NT2/D1 (cell line): ENCODE measurements around the gene TTR.

Experiments used
- DNase-seq: peaks from one replicate; pipeline ENCODE4 v3.0.0-alpha.2; 2011; ENCODE audit warnings: low read depth, low spot score
- H3K27me3 ChIP-seq: 2 replicates; pipeline ENCODE4 v1.6.0; 2011; ENCODE audit warnings: mild to moderate bottlenecking; ENCODE audit not compliant: insufficient read length, insufficient read depth
- H3K36me3 ChIP-seq: 2 replicates; pipeline ENCODE4 v1.6.1; 2011; ENCODE audit warnings: mild to moderate bottlenecking, low read length, mixed read lengths; ENCODE audit not compliant: insufficient read depth, insufficient read length
- H3K4me1 ChIP-seq: 2 replicates; pipeline ENCODE4 v1.5.1; 2011; ENCODE audit not compliant: insufficient read depth, insufficient read length
- H3K4me3 ChIP-seq: 2 replicates; pipeline ENCODE4 v1.5.1; 2011; ENCODE audit warnings: low read depth; ENCODE audit not compliant: insufficient read length
- H3K9ac ChIP-seq: 2 replicates; pipeline ENCODE4 v1.6.0; 2011; ENCODE audit warnings: low read depth; ENCODE audit not compliant: insufficient read length
- H3K9me3 ChIP-seq: 2 replicates; pipeline ENCODE4 v1.5.1; 2011; ENCODE audit warnings: mild to moderate bottlenecking, low read length; ENCODE audit not compliant: insufficient read depth
- SUZ12 ChIP-seq: IDR thresholded peaks from 2 replicates; pipeline ENCODE4 v1.6.1; 2011; ENCODE audit not compliant: insufficient read length, insufficient read depth; ENCODE audit errors: extremely low read depth
- YY1 ChIP-seq: IDR thresholded peaks from 2 replicates; pipeline ENCODE4 v1.6.1; 2011; ENCODE audit not compliant: insufficient read length, insufficient read depth
- ZNF274 ChIP-seq: IDR thresholded peaks from 2 replicates; pipeline ENCODE4 v1.6.1; 2011; ENCODE audit warnings: mild to moderate bottlenecking, low read depth, low read length

TTR gene

GRCh38 chr18:31572368-31572767 is 19.3 kb upstream of the TTR start:
- Histone ChIP-seq H3K9me3 (no peaks in the 10 kb centered on the region), H3K36me3 (no peaks in the 10 kb centered on the region), H3K9ac (no peak overlapping the region), H3K4me3 (no peak overlapping the region), H3K4me1 (peaks cover 3% of the 10 kb centered on the region), H3K27me3 (no peaks in the 10 kb centered on the region)
- DNase-seq: no peak
- TF ChIP-seq YY1 (no peak), ZNF274 (no peak), SUZ12 (no peak)

- H3K9me3 ChIP-seq: no peaks in the 10 kb centered on the region
- H3K4me1 ChIP-seq: peaks cover 3% of the 10 kb centered on the region
- H3K9ac ChIP-seq: no peak overlapping the region
- H3K27me3 ChIP-seq: no peaks in the 10 kb centered on the region
- no peak overlapping the region for H3K4me3 ChIP-seq
- no peaks in the 10 kb centered on the region for H3K36me3 ChIP-seq
- DNase-seq: no peak
- TF ChIP-seq YY1: no peak
- TF ChIP-seq SUZ12: no peak
- no peak for TF ChIP-seq ZNF274
These were observed 18.6 kb upstream of the TTR start for GRCh38 chr18:31573051-31573450.

- TF ChIP-seq SUZ12 (no peak), ZNF274 (no peak), YY1 (no peak)
- Histone ChIP-seq H3K36me3 (no peaks in the 10 kb centered on the region), H3K9me3 (no peaks in the 10 kb centered on the region), H3K27me3 (no peaks in the 10 kb centered on the region), H3K4me1 (peaks cover 3% of the 10 kb centered on the region), H3K9ac (no peak overlapping the region), H3K4me3 (no peak overlapping the region)
- DNase-seq: no peak
These were observed 17.3 kb upstream of the TTR start for GRCh38 chr18:31574359-31574758.

GRCh38 chr18:31575515-31576257 is 16.0 kb upstream of the TTR start:
- no peak for DNase-seq
- Histone ChIP-seq H3K27me3 (no peaks in the 10 kb centered on the region), H3K36me3 (no peaks in the 10 kb centered on the region), H3K9me3 (no peaks in the 10 kb centered on the region), H3K9ac (no peak overlapping the region), H3K4me1 (peaks cover 3% of the 10 kb centered on the region), H3K4me3 (no peak overlapping the region)
- TF ChIP-seq YY1 (no peak), SUZ12 (no peak), ZNF274 (no peak)

- no peak for TF ChIP-seq ZNF274
- no peak for TF ChIP-seq SUZ12
- no peak for TF ChIP-seq YY1
- H3K9me3 ChIP-seq: no peaks in the 10 kb centered on the region
- no peak overlapping the region for H3K4me3 ChIP-seq
- peaks cover 3% of the 10 kb centered on the region for H3K4me1 ChIP-seq
- H3K9ac ChIP-seq: no peak overlapping the region
- no peak for DNase-seq
- H3K27me3 ChIP-seq: no peaks in the 10 kb centered on the region
- no peaks in the 10 kb centered on the region for H3K36me3 ChIP-seq
These were observed 15.0 kb upstream of the TTR start for GRCh38 chr18:31576670-31577069.

GRCh38 chr18:31577195-31577594 is 14.5 kb upstream of the TTR start:
- DNase-seq: no peak
- no peaks in the 10 kb centered on the region for H3K9me3 ChIP-seq
- no peak for TF ChIP-seq SUZ12
- no peak for TF ChIP-seq YY1
- no peak for TF ChIP-seq ZNF274

GRCh38 chr18:31578126-31578525 is 13.6 kb upstream of the TTR start:
- H3K9me3 ChIP-seq: no peaks in the 10 kb centered on the region
- no peaks in the 10 kb centered on the region for H3K4me1 ChIP-seq
- DNase-seq: no peak
- no peaks in the 10 kb centered on the region for H3K27me3 ChIP-seq
- no peaks in the 10 kb centered on the region for H3K36me3 ChIP-seq
- H3K4me3 ChIP-seq: no peak overlapping the region
- H3K9ac ChIP-seq: no peak overlapping the region
- TF ChIP-seq SUZ12 (no peak), ZNF274 (no peak), YY1 (no peak)

More at GRCh38 chr18:31577195-31577594, 14.5 kb upstream of the TTR start:
- no peak overlapping the region for H3K9ac ChIP-seq
- H3K4me1 ChIP-seq: peaks cover 2% of the 10 kb centered on the region
- no peak overlapping the region for H3K4me3 ChIP-seq
- no peaks in the 10 kb centered on the region for H3K36me3 ChIP-seq
- no peaks in the 10 kb centered on the region for H3K27me3 ChIP-seq
